ENCODE data around the gene RFC1. TPM values are rescaled to one million over a fixed set of nuclear protein-coding genes. Genes with fewer than 3 reads are reported as not detected.
"Not testable (repeated sequence)": the region's sequence is repeated elsewhere in the genome, so short reads cannot be mapped to it uniquely, and the experiment has no call there.

RFC1 gene
- total and polyA plus RNA-seq, 2 experiments from 2014 or later: 39.5 to 46.3 TPM

GRCh38 chr4:39278476-39278875, 87.7 kb downstream of the RFC1 start:
- H3K79me2 ChIP-seq (ENCODE audit: insufficient read depth): no peaks in the 10 kb centered on the region
- WGBS, 2 experiments (ENCODE audit: low coverage in 1 of 2, low lambda C conversion rate in 2 of 2, missing lambda C conversion rate in 2 of 2): 95 to 96% methylated on average over 9 of the region's 9 CpGs
- in situ Hi-C loops (cut with MboI): no loop called here

GRCh38 chr4:39277661-39278060, 88.5 kb downstream of the RFC1 start:
- H2AFZ ChIP-seq; H3K9me2 ChIP-seq (ENCODE audit: insufficient read depth); H3K4me3 ChIP-seq; H3K4me2 ChIP-seq (ENCODE audit: unreplicated experiment); H3K9ac ChIP-seq; H3K27me3 ChIP-seq (replicated peaks; ENCODE audit: insufficient read depth); H4K20me1 ChIP-seq (ENCODE audit: insufficient read depth); H3K9me3 ChIP-seq (ENCODE audit: low read depth); in situ Hi-C loops (cut with MboI); DNase-seq; H3F3A ChIP-seq (ENCODE audit: insufficient read depth); H3K79me2 ChIP-seq (ENCODE audit: insufficient read depth); H3K27ac ChIP-seq; H3K4me1 ChIP-seq (ENCODE audit: insufficient read depth): not testable (repeated sequence)
- peaks cover 20% of the 10 kb centered on the region; the same call in 1 of the 2 replicates for H3K36me3 ChIP-seq (ENCODE audit: low read depth)
- WGBS, 2 experiments (ENCODE audit: low coverage in 1 of 2, low lambda C conversion rate in 2 of 2, missing lambda C conversion rate in 2 of 2): 77 to 82% methylated on average over 6 of the region's 6 CpGs

More at GRCh38 chr4:39278476-39278875, 87.7 kb downstream of the RFC1 start:
- no peaks in the 10 kb centered on the region for H3K9me3 ChIP-seq (ENCODE audit: low read depth)
- no peak overlapping the region for H2AFZ ChIP-seq
- H3K9ac ChIP-seq: no peak overlapping the region
- no peak overlapping the region for H3K4me3 ChIP-seq
- H3F3A ChIP-seq (ENCODE audit: insufficient read depth): peaks cover 6% of the 10 kb centered on the region; the same call in 1 of the 2 replicates
- no peaks in the 10 kb centered on the region for H3K4me1 ChIP-seq (ENCODE audit: insufficient read depth)
- no peaks in the 10 kb centered on the region for H3K27me3 ChIP-seq (replicated peaks; ENCODE audit: insufficient read depth)
- H3K9me2 ChIP-seq (ENCODE audit: insufficient read depth): no peaks in the 10 kb centered on the region
- no peak for DNase-seq
- no peak overlapping the region for H3K27ac ChIP-seq
- TF ChIP-seq EZH2phosphoT487 (IDR thresholded peaks at IDR 0.05; ENCODE audit: insufficient read depth, low read depth): no peak
- TF ChIP-seq EZH2 (IDR thresholded peaks at IDR 0.05; ENCODE audit: insufficient read depth, poor library complexity, severe bottlenecking): no peak
- peaks cover 25% of the 10 kb centered on the region for H3K36me3 ChIP-seq (ENCODE audit: low read depth)
- H4K20me1 ChIP-seq (ENCODE audit: insufficient read depth): no peaks in the 10 kb centered on the region
- H3K4me2 ChIP-seq (ENCODE audit: unreplicated experiment): no peak overlapping the region

GRCh38 chr4:39274503-39274902, 91.7 kb downstream of the RFC1 start:
- H2AFZ ChIP-seq: no peak overlapping the region
- H3K4me2 ChIP-seq (ENCODE audit: unreplicated experiment): no peak overlapping the region
- DNase-seq: no peak
- no peaks in the 10 kb centered on the region for H3K79me2 ChIP-seq (ENCODE audit: insufficient read depth)
- H3K36me3 ChIP-seq (ENCODE audit: low read depth): peaks cover 15% of the 10 kb centered on the region; the same call in 1 of the 2 replicates
- H4K20me1 ChIP-seq (ENCODE audit: insufficient read depth): no peaks in the 10 kb centered on the region
- WGBS, 2 experiments (ENCODE audit: low coverage in 1 of 2, low lambda C conversion rate in 2 of 2, missing lambda C conversion rate in 2 of 2): 96 to 98% methylated on average over 4 of the region's 4 CpGs
- no peak overlapping the region for H3K27ac ChIP-seq
- no peaks in the 10 kb centered on the region for H3K4me1 ChIP-seq (ENCODE audit: insufficient read depth)
- in situ Hi-C loops (cut with MboI): no loop called here
- H3K4me3 ChIP-seq: no peak overlapping the region
- no peak overlapping the region for H3K9ac ChIP-seq
- TF ChIP-seq EZH2 (IDR thresholded peaks at IDR 0.05; ENCODE audit: insufficient read depth, poor library complexity, severe bottlenecking) (no peak), EZH2phosphoT487 (IDR thresholded peaks at IDR 0.05; ENCODE audit: insufficient read depth, low read depth) (no peak)
- H3K9me2 ChIP-seq (ENCODE audit: insufficient read depth): no peaks in the 10 kb centered on the region
- no peaks in the 10 kb centered on the region for H3F3A ChIP-seq (ENCODE audit: insufficient read depth)
- H3K27me3 ChIP-seq (replicated peaks; ENCODE audit: insufficient read depth): no peaks in the 10 kb centered on the region
- no peaks in the 10 kb centered on the region for H3K9me3 ChIP-seq (ENCODE audit: low read depth)

GRCh38 chr4:39263895-39264294, 102.3 kb downstream of the RFC1 start:
- H3K9me2 ChIP-seq (ENCODE audit: insufficient read depth): no peaks in the 10 kb centered on the region
- in situ Hi-C loops (cut with MboI): no loop called here
- peaks cover 15% of the 10 kb centered on the region for H3F3A ChIP-seq (ENCODE audit: insufficient read depth)
- peak; percentile 15 for DNase-seq
- H3K9ac ChIP-seq: no peak overlapping the region
- H2AFZ ChIP-seq: no peak overlapping the region
- peaks cover 6% of the 10 kb centered on the region for H3K4me1 ChIP-seq (ENCODE audit: insufficient read depth)
- 96 to 100% methylated on average over 2 of the region's 2 CpGs for WGBS, 2 experiments (ENCODE audit: low coverage in 1 of 2, low lambda C conversion rate in 2 of 2, missing lambda C conversion rate in 2 of 2)
- TF ChIP-seq EZH2phosphoT487 (IDR thresholded peaks at IDR 0.05; ENCODE audit: insufficient read depth, low read depth): no peak
- no peak for TF ChIP-seq EZH2 (IDR thresholded peaks at IDR 0.05; ENCODE audit: insufficient read depth, poor library complexity, severe bottlenecking)
- H3K27ac ChIP-seq: no peak overlapping the region
- H3K4me2 ChIP-seq (ENCODE audit: unreplicated experiment): no peak overlapping the region
- 0 out of 2 replicates have a peak, but pooled peaks cover 4% of the 10 kb centered on the region for H3K36me3 ChIP-seq (ENCODE audit: low read depth)
- H4K20me1 ChIP-seq (ENCODE audit: insufficient read depth): no peaks in the 10 kb centered on the region
- H3K9me3 ChIP-seq (ENCODE audit: low read depth): no peaks in the 10 kb centered on the region
- no peak overlapping the region for H3K4me3 ChIP-seq
- no peaks in the 10 kb centered on the region for H3K79me2 ChIP-seq (ENCODE audit: insufficient read depth)
- no peaks in the 10 kb centered on the region for H3K27me3 ChIP-seq (replicated peaks; ENCODE audit: insufficient read depth)

Data from GM23248 (cell line).